NCI-H2107 (cell line): ENCODE data around the gene MAPKAPK3.

Experiments
- DNase-seq: peaks from one replicate; lab custom pipeline; 2025; lab: John Stamatoyannopoulos, UW

Gene MAPKAPK3

GRCh38 chr3:50609071-50609762 lies 7.7 kb upstream of the MAPKAPK3 start:
- no peak for DNase-seq

GRCh38 chr3:50609763-50610085 lies 7.2 kb upstream of the MAPKAPK3 start:
- no peak for DNase-seq

GRCh38 chr3:50610181-50610971 lies 6.6 kb upstream of the MAPKAPK3 start:
- no peak for DNase-seq

- DNase-seq = no peak
Observed at GRCh38 chr3:50610992-50611463, 5.9 kb upstream of the MAPKAPK3 start.

- DNase-seq = peak; percentile 34
Observed at GRCh38 chr3:50611464-50612233, 5.3 kb upstream of the MAPKAPK3 start, which contains the start of gene CISH. Gene CISH, minus strand, starts transcription at chr3:50611774. Its CDS starts 124 bp downstream, at chr3:50611650.

- DNase-seq = no peak
Observed at GRCh38 chr3:50612234-50612882, 4.6 kb upstream of the MAPKAPK3 start.

- no peak for DNase-seq
Observed at GRCh38 chr3:50612970-50613846, 3.7 kb upstream of the MAPKAPK3 start.

GRCh38 chr3:50615190-50615589 lies 1.8 kb upstream of the MAPKAPK3 start:
- no peak for DNase-seq

GRCh38 chr3:50616003-50616769 lies 765 bp upstream of the MAPKAPK3 start:
- DNase-seq = peak; percentile 49

GRCh38 chr3:50616770-50617095 lies 218 bp upstream of the MAPKAPK3 start:
- peak; percentile 13 for DNase-seq

GRCh38 chr3:50617911-50618481 lies 1.0 kb downstream of the MAPKAPK3 start:
- DNase-seq = no peak

GRCh38 chr3:50620420-50620819 lies 3.5 kb downstream of the MAPKAPK3 start:
- no peak for DNase-seq

- DNase-seq = no peak
Observed at GRCh38 chr3:50620820-50621219, 3.9 kb downstream of the MAPKAPK3 start.

- no peak for DNase-seq
Observed at GRCh38 chr3:50622881-50623280, 5.9 kb downstream of the MAPKAPK3 start.

GRCh38 chr3:50623840-50624474 lies 7.0 kb downstream of the MAPKAPK3 start:
- no peak for DNase-seq

- no peak for DNase-seq
Observed at GRCh38 chr3:50624634-50625033, 7.7 kb downstream of the MAPKAPK3 start.

GRCh38 chr3:50625231-50626182 lies 8.6 kb downstream of the MAPKAPK3 start:
- DNase-seq = no peak

GRCh38 chr3:50626401-50626800 lies 9.4 kb downstream of the MAPKAPK3 start:
- no peak for DNase-seq
